Activated CD4-positive, alpha-beta memory T cell treated with anti-CD3 and anti-CD28 coated beads, Interleukin-2, amount 10 ng/mL, durations not matched to agents 7 days and 5 days (primary cell): ENCODE results near the gene IGSF21. TPM values are rescaled to one million over a fixed set of nuclear protein-coding genes. Genes with fewer than 3 reads are reported as not detected.

Experiments
- CTCF ChIA-PET: fragments of 350-600 bp; sonication (Branson Sonifier 250); formaldehyde crosslinking; loops from one replicate; lab custom pipeline; 2021; ENCODE audit warnings: antibody characterized with exemption, inconsistent platforms; lab: Charles Lee
- POLR2A ChIA-PET: fragments of 350-600 bp; sonication (Branson Sonifier 250); formaldehyde crosslinking; loops from one replicate; lab custom pipeline; 2021; ENCODE audit warnings: antibody characterized with exemption; lab: Charles Lee
- DNase-seq: peaks from one replicate; pipeline ENCODE4 v3.0.0-alpha.2; 2020
- H3K27ac Mint-ChIP-seq: one replicate; pipeline ENCODE4 v1.8.0; 2021; ENCODE audit warnings: mild to moderate bottlenecking, mixed read lengths
- H3K27me3 Mint-ChIP-seq: one replicate; pipeline ENCODE4 v1.8.0; 2021; ENCODE audit warnings: mixed read lengths
- H3K36me3 Mint-ChIP-seq: one replicate; pipeline ENCODE4 v1.8.0; 2021; ENCODE audit warnings: low read depth, mixed read lengths
- H3K4me1 Mint-ChIP-seq: one replicate; pipeline ENCODE4 v1.8.0; 2021; ENCODE audit warnings: mixed read lengths
- H3K4me3 Mint-ChIP-seq: one replicate; pipeline ENCODE4 v1.8.0; 2021; ENCODE audit warnings: mild to moderate bottlenecking, mixed read lengths
- H3K9me3 Mint-ChIP-seq: one replicate; pipeline ENCODE4 v1.8.0; 2021; ENCODE audit warnings: mixed read lengths
- total RNA-seq, 2 experiments: library from RNA; stranded (reverse); gene quantifications; one replicate each; pipeline ENCODE4 v1.2.3, GENCODE V29; 2021

The IGSF21 gene
- total RNA-seq, 2 experiments from 2014 or later = not detected

GRCh38 chr1:18103788-18104421 is 3.7 kb upstream of the IGSF21 start:
- H3K9me3 Mint-ChIP-seq = peaks cover 5% of the 10 kb centered on the region
- ChIA-PET CTCF (no interaction called here), POLR2A (no interaction called here)
- no peak overlapping the region for H3K27ac Mint-ChIP-seq
- H3K36me3 Mint-ChIP-seq = no peaks in the 10 kb centered on the region
- peaks cover 31% of the 10 kb centered on the region for H3K27me3 Mint-ChIP-seq
- no peaks in the 10 kb centered on the region for H3K4me1 Mint-ChIP-seq
- no peak overlapping the region for H3K4me3 Mint-ChIP-seq
- DNase-seq = no peak

DNA sequence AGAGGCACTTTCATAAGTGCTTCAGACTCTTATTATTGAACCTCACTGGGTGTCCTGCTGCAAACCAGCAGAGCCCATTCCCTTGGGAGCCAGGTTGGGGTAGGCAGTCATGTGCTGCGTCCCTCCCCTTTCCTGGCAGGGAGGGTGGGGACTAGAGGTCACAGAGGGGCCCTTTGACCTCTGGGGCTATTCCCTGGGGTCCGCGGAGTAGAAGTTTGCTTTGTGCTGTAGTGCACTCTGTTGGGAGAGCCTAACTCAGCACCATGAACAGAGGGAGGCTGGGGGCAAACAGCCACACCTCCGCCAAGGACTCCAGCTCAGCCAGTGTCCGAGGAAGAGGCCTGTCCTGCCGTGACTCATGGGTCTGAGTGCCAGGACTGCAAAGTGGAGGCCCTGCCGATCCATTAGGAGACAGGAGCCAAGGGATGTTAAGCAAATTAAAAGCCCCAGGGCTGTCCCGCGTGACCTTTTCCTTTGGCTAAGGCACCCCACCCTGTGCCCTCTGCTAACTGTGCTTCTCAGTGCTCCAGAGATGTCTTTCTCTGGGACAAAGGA is 3.0 kb upstream of the IGSF21 start:
- Mint-ChIP-seq H3K36me3 (no peaks in the 10 kb centered on the region), H3K9me3 (peaks cover 5% of the 10 kb centered on the region), H3K4me3 (no peak overlapping the region), H3K4me1 (no peaks in the 10 kb centered on the region), H3K27me3 (peaks cover 38% of the 10 kb centered on the region), H3K27ac (no peak overlapping the region)
- no peak for DNase-seq
- ChIA-PET CTCF (no interaction called here), POLR2A (no interaction called here)

GRCh38 chr1:18105196-18105595 is 2.4 kb upstream of the IGSF21 start:
- no peaks in the 10 kb centered on the region for H3K36me3 Mint-ChIP-seq
- peaks cover 5% of the 10 kb centered on the region for H3K9me3 Mint-ChIP-seq
- ChIA-PET CTCF (no interaction called here), POLR2A (no interaction called here)
- no peak overlapping the region for H3K4me3 Mint-ChIP-seq
- peaks cover 2% of the 10 kb centered on the region for H3K4me1 Mint-ChIP-seq
- peaks cover 43% of the 10 kb centered on the region for H3K27me3 Mint-ChIP-seq
- H3K27ac Mint-ChIP-seq = no peak overlapping the region
- DNase-seq = no peak

- CTCF ChIA-PET = no interaction called here
- no peak for DNase-seq
- Mint-ChIP-seq H3K4me3 (no peak overlapping the region), H3K27me3 (peaks cover 54% of the 10 kb centered on the region), H3K36me3 (no peaks in the 10 kb centered on the region), H3K9me3 (peaks cover 4% of the 10 kb centered on the region), H3K27ac (no peak overlapping the region), H3K4me1 (peaks cover 4% of the 10 kb centered on the region)
- POLR2A ChIA-PET = no interaction called here
Measured at GRCh38 chr1:18108299-18109057, 880 bp downstream of the IGSF21 start.

GRCh38 chr1:18109058-18109755 is 1.6 kb downstream of the IGSF21 start:
- Mint-ChIP-seq H3K36me3 (no peaks in the 10 kb centered on the region), H3K4me3 (no peak overlapping the region), H3K4me1 (peaks cover 4% of the 10 kb centered on the region), H3K27ac (no peak overlapping the region), H3K9me3 (no peaks in the 10 kb centered on the region), H3K27me3 (peaks cover 51% of the 10 kb centered on the region)
- ChIA-PET POLR2A (no interaction called here), CTCF (no interaction called here)
- no peak for DNase-seq

GRCh38 chr1:18109756-18110597 is 2.4 kb downstream of the IGSF21 start:
- peaks cover 4% of the 10 kb centered on the region for H3K4me1 Mint-ChIP-seq
- H3K4me3 Mint-ChIP-seq = no peak overlapping the region
- peaks cover 51% of the 10 kb centered on the region for H3K27me3 Mint-ChIP-seq
- no peaks in the 10 kb centered on the region for H3K9me3 Mint-ChIP-seq
- ChIA-PET POLR2A (no interaction called here), CTCF (no interaction called here)
- DNase-seq = no peak
- no peak overlapping the region for H3K27ac Mint-ChIP-seq
- H3K36me3 Mint-ChIP-seq = no peaks in the 10 kb centered on the region

GRCh38 chr1:18110598-18110939 is 3.0 kb downstream of the IGSF21 start:
- Mint-ChIP-seq H3K36me3 (no peaks in the 10 kb centered on the region), H3K27me3 (peaks cover 51% of the 10 kb centered on the region), H3K9me3 (no peaks in the 10 kb centered on the region), H3K27ac (no peak overlapping the region), H3K4me1 (peaks cover 4% of the 10 kb centered on the region), H3K4me3 (no peak overlapping the region)
- CTCF ChIA-PET = no interaction called here
- POLR2A ChIA-PET = no interaction called here
- DNase-seq = no peak

DNA sequence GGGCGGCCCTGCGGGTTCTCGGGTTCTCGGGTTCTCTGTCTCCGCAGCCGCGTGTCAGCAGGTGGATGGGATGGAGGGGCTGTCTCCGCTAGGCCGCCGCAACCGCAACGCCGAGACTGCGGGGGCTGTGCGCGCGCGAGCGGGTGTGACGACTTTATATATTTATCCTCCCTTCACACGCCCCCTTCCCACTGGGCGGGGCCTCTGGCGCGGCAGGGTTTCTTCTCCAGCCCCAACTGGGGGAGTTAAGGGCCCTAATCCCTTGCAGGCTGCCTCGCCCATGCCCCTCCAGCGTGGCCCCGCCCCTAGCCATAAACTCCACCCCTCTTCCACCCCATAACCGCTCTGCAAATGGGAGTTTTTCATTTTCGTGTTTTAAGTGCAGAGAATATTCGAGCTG is 3.4 kb downstream of the IGSF21 start:
- Mint-ChIP-seq H3K27ac (no peak overlapping the region), H3K4me1 (peaks cover 4% of the 10 kb centered on the region), H3K36me3 (no peaks in the 10 kb centered on the region), H3K4me3 (no peak overlapping the region), H3K27me3 (peaks cover 51% of the 10 kb centered on the region), H3K9me3 (no peaks in the 10 kb centered on the region)
- ChIA-PET CTCF (interaction anchor here (1.6 kb wide), 1 partner anchor 10 kb away, joined by 5 read pairs; no protein-coding TSS in a partner anchor), POLR2A (no interaction called here)
- no peak for DNase-seq

GRCh38 chr1:18111605-18112297 is 4.2 kb downstream of the IGSF21 start:
- Mint-ChIP-seq H3K4me1 (peaks cover 4% of the 10 kb centered on the region), H3K4me3 (no peak overlapping the region), H3K27me3 (peaks cover 47% of the 10 kb centered on the region), H3K36me3 (no peaks in the 10 kb centered on the region), H3K9me3 (no peaks in the 10 kb centered on the region), H3K27ac (no peak overlapping the region)
- DNase-seq = no peak
- ChIA-PET POLR2A (no interaction called here), CTCF (interaction anchor here (1.6 kb wide), 1 partner anchor 11 kb away, joined by 5 read pairs; no protein-coding TSS in a partner anchor)

DNA sequence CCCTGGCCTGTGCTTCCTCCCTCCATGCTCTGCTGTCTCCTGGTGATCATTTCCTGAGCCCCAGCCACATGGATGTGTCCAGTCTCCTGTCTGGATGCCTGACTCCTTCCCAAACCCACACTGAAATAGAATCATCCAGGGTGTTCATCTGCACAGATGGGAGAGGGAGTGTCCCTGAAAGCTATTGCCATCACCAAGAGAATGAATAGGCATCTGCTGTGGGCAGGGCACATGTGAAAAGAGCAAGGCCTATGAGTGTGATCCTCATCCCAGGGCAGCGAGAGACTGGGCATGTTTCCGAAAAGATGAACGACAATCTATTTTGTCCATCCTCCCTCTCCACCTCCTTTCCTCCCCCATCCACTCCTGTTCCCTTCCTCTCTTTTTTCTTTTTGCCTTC is 5.0 kb downstream of the IGSF21 start:
- peaks cover 41% of the 10 kb centered on the region for H3K27me3 Mint-ChIP-seq
- H3K27ac Mint-ChIP-seq = no peak overlapping the region
- POLR2A ChIA-PET = no interaction called here
- no peak for DNase-seq
- CTCF ChIA-PET = interaction anchor here (1.6 kb wide), 1 partner anchor 12 kb away, joined by 5 read pairs; no protein-coding TSS in a partner anchor
- H3K4me1 Mint-ChIP-seq = peaks cover 4% of the 10 kb centered on the region
- no peak overlapping the region for H3K4me3 Mint-ChIP-seq
- no peaks in the 10 kb centered on the region for H3K9me3 Mint-ChIP-seq
- no peaks in the 10 kb centered on the region for H3K36me3 Mint-ChIP-seq

DNA sequence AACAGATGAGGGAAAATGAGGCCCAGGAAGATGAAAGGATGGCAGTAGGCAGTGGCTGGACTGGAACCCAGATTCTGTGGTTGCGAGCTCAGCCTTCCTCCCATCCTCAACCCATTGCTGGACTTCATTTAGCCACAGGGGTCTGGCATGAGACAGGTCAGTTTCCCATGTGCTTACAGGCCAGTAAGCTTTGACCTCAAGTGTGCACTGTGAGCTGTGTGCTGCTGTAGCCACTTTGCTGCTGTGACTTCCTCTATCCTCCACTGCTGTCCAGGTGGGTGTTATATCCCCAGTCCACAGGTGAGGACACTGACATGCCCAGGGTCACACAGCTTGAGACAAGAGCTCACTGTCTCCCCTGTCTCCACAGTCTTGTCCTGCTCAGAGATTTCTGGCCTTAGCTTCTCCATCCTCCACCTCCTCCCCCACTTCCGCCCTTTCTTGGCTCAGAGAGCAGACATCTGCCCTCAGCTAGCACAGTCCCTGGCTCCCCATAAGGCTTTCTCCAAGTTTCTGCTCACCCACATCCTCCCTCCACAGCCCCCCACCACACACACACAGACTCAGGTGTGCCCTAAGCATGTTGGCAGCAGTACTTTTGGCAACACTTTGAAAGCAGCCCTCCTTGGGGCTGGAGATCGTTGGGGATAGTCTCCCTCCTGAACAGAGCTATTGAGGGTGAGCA is 7.3 kb downstream of the IGSF21 start:
- Mint-ChIP-seq H3K27ac (no peak overlapping the region), H3K27me3 (peaks cover 25% of the 10 kb centered on the region), H3K4me3 (no peak overlapping the region), H3K36me3 (no peaks in the 10 kb centered on the region), H3K9me3 (no peaks in the 10 kb centered on the region), H3K4me1 (peaks cover 4% of the 10 kb centered on the region)
- ChIA-PET POLR2A (no interaction called here), CTCF (no interaction called here)
- DNase-seq = no peak

DNA sequence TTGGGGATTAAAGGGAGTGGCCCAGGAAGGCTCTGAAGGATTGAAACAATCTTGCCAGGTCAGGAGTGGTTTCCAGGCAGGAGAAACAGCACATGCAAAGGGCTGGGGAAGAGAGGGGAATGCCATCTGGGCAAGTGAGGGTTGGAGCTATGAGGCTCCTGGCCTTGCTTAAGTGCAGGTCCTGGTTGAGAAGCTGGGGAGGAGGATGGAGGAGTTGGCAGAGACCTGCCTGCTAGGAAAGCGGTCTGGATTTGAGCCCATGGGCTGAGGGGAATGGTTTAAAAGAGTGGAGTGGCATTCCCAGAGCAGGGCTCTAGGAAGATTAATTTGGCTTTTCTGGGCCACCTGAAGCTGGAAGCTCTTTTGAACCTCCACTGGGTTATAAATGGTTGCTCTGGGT is 9.2 kb downstream of the IGSF21 start:
- POLR2A ChIA-PET = no interaction called here
- peaks cover 14% of the 10 kb centered on the region for H3K27me3 Mint-ChIP-seq

More for the DNA sequence above, 9.2 kb downstream of the IGSF21 start:
- Mint-ChIP-seq H3K4me1 (no peaks in the 10 kb centered on the region), H3K36me3 (no peaks in the 10 kb centered on the region), H3K27ac (no peak overlapping the region), H3K9me3 (no peaks in the 10 kb centered on the region), H3K4me3 (no peak overlapping the region)
- CTCF ChIA-PET = no interaction called here
- no peak for DNase-seq
